Psoas muscle (tissue), 8 donors: ENCODE data around the gene TAOK1. TPM values are rescaled to one million over a fixed set of nuclear protein-coding genes. Genes with fewer than 3 reads are reported as not detected.

ENCODE experiments used
- ATAC-seq, 4 donors: fragments of 200-7000 bp; cut with Tn5 transposase; one replicate each; pipeline ENCODE4 v1.9.1; 2020; ENCODE audit warnings: moderate library complexity in 3 of 4, mild to moderate bottlenecking in 2 of 4
- DNase-seq, 2 donors: peaks; one replicate each; pipeline ENCODE4 v3.0.0-alpha.2; 2020
- H3K27ac ChIP-seq: fragments of 200-600 bp; one replicate; pipeline ENCODE4 v1.8.0; 2022
- H3K27me3 ChIP-seq, 3 donors: fragments of 200-600 bp in 1 of 3; one replicate each; pipeline versions ENCODE4 v1.6.1 to v1.8.0; 2013 to 2022; ENCODE audit warnings: low read length in 2 of 3, mild to moderate bottlenecking in 2 of 3, moderate library complexity in 1 of 3; ENCODE audit not compliant: insufficient read depth in 3 of 3
- H3K36me3 ChIP-seq, 2 donors: fragments of 200-600 bp in 1 of 2; one replicate each; pipeline versions ENCODE4 v1.6.1 to v1.8.0; 2013 to 2022; ENCODE audit warnings: low read depth in 1 of 2, mild to moderate bottlenecking in 1 of 2, moderate library complexity in 1 of 2; ENCODE audit not compliant: insufficient read depth in 1 of 2
- H3K4me1 ChIP-seq: fragments of 200-600 bp; one replicate; pipeline ENCODE4 v1.8.0; 2022
- H3K4me3 ChIP-seq: fragments of 200-600 bp; one replicate; pipeline ENCODE4 v1.8.0; 2022; ENCODE audit warnings: mild to moderate bottlenecking
- H3K9me3 ChIP-seq: fragments of 200-600 bp; one replicate; pipeline ENCODE4 v1.8.0; 2022
- WGBS, 3 donors: extraction: QIAGEN DNeasy Blood & Tissue Kit; methylation state at CpG; one replicate each; pipeline versions ENCODE4 v1.1.6 to v1.1.7; 2013; 5-methylcytosine and 5-hydroxymethylcytosine counted together
- intact Hi-C, 2 donors: fragments of 100-400 bp; cut with DNase I; formaldehyde crosslinking; loops; one replicate each; pipeline versions ENCODE4 v1.11.0 to v1.14.2; 2022
- polyA plus RNA-seq, 3 donors: library from polyadenylated mRNA; stranded (reverse); fragments of 200-250 nt; gene quantifications; one replicate each; pipeline ENCODE4 v1.2.3, GENCODE V29; 2013
- total RNA-seq, 4 donors: library from RNA; stranded (reverse); fragmentation: NEBNext Ultra II Directional in 2 of 4; extraction: Animal tissue kit (Norgen Biotek cat#: 25700) in 2 of 4; gene quantifications; one replicate each; pipeline versions ENCODE4 v1.2.1 to v1.2.4, GENCODE V29; 2021 to 2023
- TF ChIP-seq, protein P1 (sequence below): fragments of 200-600 bp; IDR thresholded peaks from one replicate; pipeline ENCODE4 v1.8.0; 2022; ENCODE audit warnings: antibody characterized with exemption
- donor health status: healthy with polysubstance abuse.
- donor health status: DM: no; HTN: no; CAD: no; lungs with moderate emphysema.
- donor health status: Bipolar disorder and iron deficiency.
- donor health status: healthy.
- donor health status: DM: yes; HTN: yes; CAD: no.
- donor health status: DM: no; HTN: no; CAD: no.
- donor health status: DM: no; HTN: no; CAD: no.
- donor health status: DM: yes; HTN: yes; CAD: no.

The TAOK1 gene
- total and polyA plus RNA-seq, 7 donors: 6.3 to 49.8 (median 42.5) TPM

DNA sequence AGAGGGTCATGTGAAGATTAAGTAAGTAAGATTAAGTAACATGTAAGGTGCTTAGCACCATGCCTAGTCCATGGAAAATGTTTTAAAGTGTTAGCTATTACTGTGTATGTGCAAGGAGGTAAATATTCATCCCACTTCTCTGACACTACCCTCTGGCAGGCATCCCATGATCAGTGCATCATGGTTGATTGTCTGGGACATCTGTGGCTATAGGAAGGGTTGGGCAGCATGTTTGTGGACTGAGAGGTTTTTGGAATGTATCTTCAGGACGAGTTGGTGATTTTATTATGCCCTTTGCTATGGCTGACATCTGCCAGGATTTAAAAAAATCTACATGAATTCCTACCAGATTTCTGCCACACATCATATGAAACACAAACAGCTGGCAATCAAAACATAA lies 6.5 kb upstream of the TAOK1 start:
- intact Hi-C loops: no loop called here
- no peak overlapping the region for H3K4me3 ChIP-seq
- no peak for ATAC-seq
- H3K27ac ChIP-seq: no peak overlapping the region
- H3K36me3 ChIP-seq: no peaks in the 10 kb centered on the region
- no peaks in the 10 kb centered on the region for H3K9me3 ChIP-seq
- no peaks in the 10 kb centered on the region for H3K27me3 ChIP-seq
- H3K4me1 ChIP-seq: peaks cover 6% of the 10 kb centered on the region
- no peak for DNase-seq
- TF ChIP-seq, protein P1, sequence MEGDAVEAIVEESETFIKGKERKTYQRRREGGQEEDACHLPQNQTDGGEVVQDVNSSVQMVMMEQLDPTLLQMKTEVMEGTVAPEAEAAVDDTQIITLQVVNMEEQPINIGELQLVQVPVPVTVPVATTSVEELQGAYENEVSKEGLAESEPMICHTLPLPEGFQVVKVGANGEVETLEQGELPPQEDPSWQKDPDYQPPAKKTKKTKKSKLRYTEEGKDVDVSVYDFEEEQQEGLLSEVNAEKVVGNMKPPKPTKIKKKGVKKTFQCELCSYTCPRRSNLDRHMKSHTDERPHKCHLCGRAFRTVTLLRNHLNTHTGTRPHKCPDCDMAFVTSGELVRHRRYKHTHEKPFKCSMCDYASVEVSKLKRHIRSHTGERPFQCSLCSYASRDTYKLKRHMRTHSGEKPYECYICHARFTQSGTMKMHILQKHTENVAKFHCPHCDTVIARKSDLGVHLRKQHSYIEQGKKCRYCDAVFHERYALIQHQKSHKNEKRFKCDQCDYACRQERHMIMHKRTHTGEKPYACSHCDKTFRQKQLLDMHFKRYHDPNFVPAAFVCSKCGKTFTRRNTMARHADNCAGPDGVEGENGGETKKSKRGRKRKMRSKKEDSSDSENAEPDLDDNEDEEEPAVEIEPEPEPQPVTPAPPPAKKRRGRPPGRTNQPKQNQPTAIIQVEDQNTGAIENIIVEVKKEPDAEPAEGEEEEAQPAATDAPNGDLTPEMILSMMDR: no peak
- WGBS, 3 donors: 41 to 59% (median 47%) methylated on average over 1 of the region's 1 CpG

DNA sequence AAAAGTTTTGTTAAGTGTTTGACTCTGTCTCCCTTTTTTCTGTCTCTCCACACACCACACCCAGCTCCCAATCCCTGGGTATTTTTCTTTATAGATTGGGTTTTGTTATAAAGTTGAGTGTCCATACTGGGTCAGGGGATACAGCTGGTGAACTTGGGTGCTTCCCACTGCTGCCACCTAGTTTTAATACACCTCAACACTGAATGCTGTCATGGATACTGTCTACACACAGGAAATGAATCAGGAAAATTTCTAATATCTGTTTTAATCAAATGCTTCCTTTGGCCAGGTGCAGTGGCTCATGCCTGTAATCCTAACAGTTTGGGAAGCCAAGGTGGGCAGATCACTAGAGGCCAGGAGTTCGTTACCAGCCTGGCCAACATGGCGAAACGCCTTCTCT lies 5.3 kb upstream of the TAOK1 start:
- intact Hi-C loops: no loop called here
- Histone ChIP-seq H3K27ac (no peak overlapping the region), H3K4me1 (peaks cover 6% of the 10 kb centered on the region), H3K36me3 (no peaks in the 10 kb centered on the region), H3K9me3 (no peaks in the 10 kb centered on the region), H3K4me3 (no peak overlapping the region), H3K27me3 (no peaks in the 10 kb centered on the region)
- DNase-seq: no peak
- TF ChIP-seq, protein P1: no peak
- no peak for ATAC-seq
- 93 to 97% (median 95%) methylated on average over 3 of the region's 3 CpGs for WGBS, 3 donors

DNA sequence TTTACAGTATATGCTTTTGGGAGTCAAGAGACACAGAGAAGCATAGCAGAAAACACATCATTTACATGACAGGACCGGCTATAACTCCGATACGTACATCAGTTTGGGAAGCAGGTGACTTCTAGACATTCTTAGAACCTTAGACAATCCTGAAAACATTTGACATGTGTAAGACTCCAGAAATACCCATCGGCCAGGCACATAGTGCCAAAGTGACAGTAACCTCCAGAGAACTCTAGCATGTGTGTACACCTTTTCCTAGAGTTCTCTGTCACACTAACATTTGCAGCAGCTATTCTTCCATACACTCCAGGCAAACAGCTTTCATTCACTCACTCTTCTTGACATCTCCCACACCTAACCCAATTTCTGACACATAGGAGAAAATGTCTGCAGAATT lies 3.4 kb upstream of the TAOK1 start:
- 16 to 44% (median 40%) methylated on average over 4 of the region's 4 CpGs for WGBS, 3 donors
- ATAC-seq: peak; percentile 35 to 64 (median 51)
- TF ChIP-seq, protein P1: no peak

DNA sequence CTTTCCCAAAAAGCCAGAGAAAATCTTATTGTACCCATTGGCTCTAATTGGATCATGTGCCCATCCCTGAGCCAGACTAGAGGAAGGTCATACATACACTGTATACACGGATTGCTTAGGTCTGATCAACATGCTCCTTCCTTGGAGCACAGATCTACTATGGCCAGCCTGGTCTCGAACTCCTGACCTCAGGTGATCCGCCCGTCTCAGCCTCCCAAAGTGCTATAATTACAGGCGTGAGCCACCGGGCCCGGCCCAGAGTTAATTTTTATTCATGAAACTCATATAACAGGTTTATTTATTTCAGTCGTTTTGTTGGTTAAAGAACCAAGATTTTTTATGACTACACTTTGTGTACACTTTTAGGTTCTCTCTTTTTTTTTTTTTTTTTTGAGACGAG lies 1.2 kb upstream of the TAOK1 start:
- Histone ChIP-seq H3K9me3 (no peaks in the 10 kb centered on the region), H3K36me3 (no peaks in the 10 kb centered on the region), H3K27ac (no peak overlapping the region), H3K4me1 (peaks cover 33% of the 10 kb centered on the region), H3K4me3 (no peak overlapping the region), H3K27me3 (no peaks in the 10 kb centered on the region)
- TF ChIP-seq, protein P1: no peak
- DNase-seq: no peak
- no peak for ATAC-seq
- intact Hi-C loops: no loop called here
- 89 to 92% (median 91%) methylated on average over 9 of the region's 9 CpGs for WGBS, 3 donors

More for the DNA sequence above, 3.4 kb upstream of the TAOK1 start:
- H3K4me3 ChIP-seq: no peak overlapping the region
- peak overlapping the region; percentile 55 for H3K27ac ChIP-seq
- intact Hi-C loops: no loop called here
- H3K36me3 ChIP-seq: no peaks in the 10 kb centered on the region
- H3K9me3 ChIP-seq: no peaks in the 10 kb centered on the region
- peaks cover 11% of the 10 kb centered on the region for H3K4me1 ChIP-seq
- no peak for DNase-seq
- no peaks in the 10 kb centered on the region for H3K27me3 ChIP-seq
